Endothelial cell of umbilical vein (primary cell): ENCODE data around the gene HSD17B8. TPM values are rescaled to one million over a fixed set of nuclear protein-coding genes. Genes with fewer than 3 reads are reported as not detected.

ENCODE experiments used
- BruUV-seq: library from RNA; stranded (reverse); fragments of 400-500 nt; replicated peaks from 2 replicates; lab custom pipeline; 2021; lab: Mats Ljungman, UMichigan
- CTCF ChIA-PET: fragments of 300-600, 350-600 bp; sonication (Branson Sonifier 250); formaldehyde crosslinking; loops from one replicate; lab custom pipeline; 2021; ENCODE audit warnings: antibody characterized with exemption, inconsistent platforms; lab: Charles Lee
- POLR2A ChIA-PET: fragments of 300-600, 350-600 bp; sonication (Branson Sonifier 250); formaldehyde crosslinking; loops from one replicate; lab custom pipeline; 2021; ENCODE audit warnings: antibody characterized with exemption, inconsistent platforms; lab: Charles Lee
- DNase-seq: peaks from one replicate; pipeline ENCODE4 v3.0.0-alpha.2; 2011; ENCODE audit warnings: low read depth, low spot score
- FAIRE-seq: peaks from 2 replicates; lab custom pipeline; 2011; peaks lifted over from hg19 to GRCh38; lab: Jason Lieb, UNC
- H2AFZ ChIP-seq: 2 replicates; pipeline ENCODE4 v1.6.0; 2012; ENCODE audit warnings: low read depth, low read length, control low read depth, inconsistent platforms
- H3K27ac ChIP-seq: 2 replicates; pipeline ENCODE4 v1.5.1; 2011; ENCODE audit warnings: low read depth, mild to moderate bottlenecking, control low read depth, low read length, moderate library complexity; ENCODE audit not compliant: insufficient read depth
- H3K27me3 ChIP-seq, 2 experiments: 2 replicates each; pipeline versions ENCODE4 v1.6.0 to v1.6.1; 2011; ENCODE audit warnings: low read length in 2 of 2, mixed read lengths in 1 of 2; ENCODE audit not compliant: control insufficient read depth in 2 of 2, insufficient read depth in 2 of 2
- H3K36me3 ChIP-seq, 2 experiments: 2 replicates in 1 of 2; 3 replicates in 1 of 2; pipeline ENCODE4 v1.5.1; 2011; ENCODE audit warnings: low read length in 2 of 2, mild to moderate bottlenecking in 1 of 2, moderate library complexity in 1 of 2; ENCODE audit not compliant: control insufficient read depth in 2 of 2, insufficient read depth in 2 of 2; ENCODE audit errors: extremely low read depth in 1 of 2
- H3K4me1 ChIP-seq: 3 replicates; pipeline ENCODE4 v1.5.1; 2011; ENCODE audit warnings: mild to moderate bottlenecking, low read length; ENCODE audit not compliant: control insufficient read depth, insufficient read depth; ENCODE audit errors: extremely low read depth
- H3K4me2 ChIP-seq: 2 replicates; pipeline ENCODE4 v1.6.1; 2011; ENCODE audit warnings: low read length, control low read depth, mixed read lengths; ENCODE audit not compliant: insufficient read depth
- H3K4me3 ChIP-seq, 3 experiments: fragments of 200-600 bp in 1 of 3; sonication (generic), shearing (Covaris generic) in 1 of 3; replicated peaks in 1 of 3; 2 replicates each; pipeline ENCODE4 v1.5.1; 2011 to 2016; ENCODE audit warnings: control low read depth in 3 of 3, low read length in 3 of 3, mild to moderate bottlenecking in 2 of 3, inconsistent platforms in 1 of 3, low read depth in 1 of 3, moderate library complexity in 1 of 3; ENCODE audit not compliant: insufficient read depth in 1 of 3
- H3K79me2 ChIP-seq: 2 replicates; pipeline ENCODE4 v1.6.0; 2012; ENCODE audit warnings: low read length, inconsistent platforms; ENCODE audit not compliant: control insufficient read depth, insufficient read depth
- H3K9ac ChIP-seq: replicated peaks from 2 replicates; pipeline ENCODE3; 2011; ENCODE audit warnings: low read length, control low read depth; ENCODE audit not compliant: insufficient read depth; ENCODE audit errors: extremely low read depth
- H3K9me1 ChIP-seq: replicated peaks from 3 replicates; pipeline ENCODE4 v1.6.0; 2011; ENCODE audit warnings: mild to moderate bottlenecking, low read length; ENCODE audit not compliant: control insufficient read depth, insufficient read depth; ENCODE audit errors: extremely low read depth
- H3K9me3 ChIP-seq: replicated peaks from 2 replicates; pipeline ENCODE4 v1.5.1; 2012; ENCODE audit warnings: low read length, inconsistent platforms; ENCODE audit not compliant: control insufficient read depth, insufficient read depth
- H4K20me1 ChIP-seq: replicated peaks from 2 replicates; pipeline ENCODE3; 2011; ENCODE audit warnings: mild to moderate bottlenecking, low read length; ENCODE audit not compliant: control insufficient read depth, insufficient read depth; ENCODE audit errors: extremely low read depth
- CTCF ChIP-seq, 2 donors: IDR thresholded peaks; 1 replicate in 1 of 2; 2 replicates in 1 of 2; pipeline ENCODE4 v1.5.1; 2011; ENCODE audit warnings: low read length in 2 of 2, mild to moderate bottlenecking in 2 of 2, moderate library complexity in 2 of 2, control low read depth in 1 of 2, inconsistent platforms in 1 of 2, low read depth in 1 of 2; ENCODE audit not compliant: insufficient read depth in 1 of 2; ENCODE audit errors: extremely low read depth in 1 of 2
- EZH2 ChIP-seq: IDR thresholded peaks from 2 replicates; pipeline ENCODE4 v1.6.1; 2012; ENCODE audit warnings: borderline replicate concordance, low read depth, mild to moderate bottlenecking, moderate library complexity, low read length, inconsistent platforms; ENCODE audit not compliant: severe bottlenecking
- JUN ChIP-seq: IDR thresholded peaks from 2 replicates; pipeline ENCODE4 v1.6.1; 2011; ENCODE audit warnings: borderline replicate concordance, low read depth; ENCODE audit not compliant: insufficient read length, insufficient read depth
- MAX ChIP-seq: IDR thresholded peaks from 2 replicates; pipeline ENCODE4 v1.6.1; 2011; ENCODE audit not compliant: insufficient read depth, insufficient read length
- MYC ChIP-seq: IDR thresholded peaks from one replicate; pipeline ENCODE4 v1.6.1; 2011; ENCODE audit warnings: mild to moderate bottlenecking, low read depth, low read length
- POLR2A ChIP-seq: IDR thresholded peaks from 2 replicates; pipeline ENCODE4 v1.6.1; 2012; ENCODE audit warnings: low read depth, mild to moderate bottlenecking, control low read depth, low read length
- POLR2AphosphoS5 ChIP-seq: IDR thresholded peaks from 2 replicates; pipeline ENCODE4 v1.6.1; 2012; ENCODE audit warnings: low read depth, mild to moderate bottlenecking, control low read depth, low read length, moderate library complexity; ENCODE audit not compliant: insufficient read depth
- dilution Hi-C: fragments of 300-500 bp; cut with MboI; formaldehyde crosslinking; loops from one replicate; pipeline ENCODE4 v1.15.0; 2019; ENCODE audit warnings: low sequenced_read_pairs; ENCODE audit not compliant: extremely low pct_ligation_motif_present
- intact Hi-C: fragments of 100-400 bp; cut with micrococcal nuclease; formaldehyde crosslinking; loops from one replicate; pipeline ENCODE4 v1.10.0; 2022
- polyA plus RNA-seq, 4 experiments: library from polyadenylated mRNA; depleted of rRNA in 3 of 4; stranded (reverse) in 3 of 4; unstranded in 1 of 4; fragments of >200 nt; gene quantifications; 2 replicates each; pipeline versions ENCODE4 v1.2.1 to v1.2.3, GENCODE V29; 2011 to 2012; ENCODE audit warnings: missing spikeins in 1 of 4
- total RNA-seq: library from RNA; stranded (reverse); gene quantifications from 2 replicates; pipeline ENCODE4 v1.2.3, GENCODE V29; 2021

HSD17B8 gene
- total and polyA plus RNA-seq, 2 donors (not counting 3 experiments of a cell fraction or from before 2014, with no cell fraction given) = 4.0 to 8.2 TPM

GRCh38 chr6:33189625-33190448, 14.6 kb upstream of the HSD17B8 start:
- CTCF ChIA-PET = interaction anchor here (1.0 to 1.7 kb wide), 6 partner anchors 8 to 63 kb away, joined by 3 to 6 read pairs (median 3); partner anchors contain the start of gene RING1
- H3K4me1 ChIP-seq = peaks cover 6% of the 10 kb centered on the region

GRCh38 chr6:33190504-33191107, 13.8 kb upstream of the HSD17B8 start:
- Histone ChIP-seq H3K4me2 (no peak overlapping the region), H3K36me3 (peaks cover 0 to 19% of the 10 kb centered on the region in 2 experiments), H3K9ac (no peak overlapping the region), H3K4me1 (peaks cover 6% of the 10 kb centered on the region), H3K4me3 (no peak overlapping the region), H3K79me2 (no peaks in the 10 kb centered on the region), H3K27ac (no peak overlapping the region), H3K27me3 (peaks cover 21 to 28% of the 10 kb centered on the region in 2 experiments), H2AFZ (no peak overlapping the region), H3K9me3 (no peaks in the 10 kb centered on the region), H4K20me1 (no peaks in the 10 kb centered on the region), H3K9me1 (no peaks in the 10 kb centered on the region)
- dilution Hi-C loops = no loop called here
- ChIA-PET CTCF (interaction anchor here (1.2 to 1.7 kb wide), 4 partner anchors 18 to 64 kb away, joined by 3 to 6 read pairs (median 4); partner anchors contain the start of gene RING1), POLR2A (no interaction called here)
- intact Hi-C loops = no loop called here
- DNase-seq (no peak), FAIRE-seq (no peak)
- TF ChIP-seq CTCF (IDR thresholded peaks at IDR 0.05; ENCODE audit: extremely low read depth in 1 of 2, insufficient read depth in 1 of 2, low read depth in 1 of 2, low read length in 2 of 2) (no peak), POLR2AphosphoS5 (no peak), MYC (no peak), POLR2A (no peak), JUN (no peak), EZH2 (no peak), MAX (no peak)
- no TSS peak for BruUV-seq

More at GRCh38 chr6:33189625-33190448, 14.6 kb upstream of the HSD17B8 start:
- Histone ChIP-seq H3K27me3 (peaks cover 21 to 28% of the 10 kb centered on the region in 2 experiments), H3K9me1 (no peaks in the 10 kb centered on the region), H3K36me3 (peaks cover 0 to 11% of the 10 kb centered on the region in 2 experiments), H3K79me2 (no peaks in the 10 kb centered on the region), H2AFZ (no peak overlapping the region), H3K9ac (no peak overlapping the region), H3K4me2 (no peak overlapping the region), H4K20me1 (no peaks in the 10 kb centered on the region), H3K27ac (no peak overlapping the region), H3K9me3 (no peaks in the 10 kb centered on the region), H3K4me3 (no peak overlapping the region)
- FAIRE-seq = no peak
- DNase-seq = no peak
- no TSS peak for BruUV-seq
- dilution Hi-C loops = no loop called here
- TF ChIP-seq MAX = no peak
- POLR2A ChIA-PET = interaction anchor here (0.6 kb wide), 1 partner anchor 178 kb away, joined by 4 read pairs; no protein-coding TSS in a partner anchor
- intact Hi-C loops = no loop called here
